HUDEP-2 (cell line): Measurements from ENCODE around the gene ID4.

ENCODE experiments used
- DNase-seq, 76 experiments: peaks; one replicate each; lab custom pipeline; 2025; ENCODE audit not compliant: unreplicated experiment in 76 of 76; lab: John Stamatoyannopoulos, UW

The ID4 gene

GRCh38 chr6:19830171-19830570, 7.0 kb upstream of the ID4 start:
- DNase-seq = no peak

- DNase-seq = no peak
Observed at GRCh38 chr6:19831358-19831757, 5.8 kb upstream of the ID4 start.

DNA sequence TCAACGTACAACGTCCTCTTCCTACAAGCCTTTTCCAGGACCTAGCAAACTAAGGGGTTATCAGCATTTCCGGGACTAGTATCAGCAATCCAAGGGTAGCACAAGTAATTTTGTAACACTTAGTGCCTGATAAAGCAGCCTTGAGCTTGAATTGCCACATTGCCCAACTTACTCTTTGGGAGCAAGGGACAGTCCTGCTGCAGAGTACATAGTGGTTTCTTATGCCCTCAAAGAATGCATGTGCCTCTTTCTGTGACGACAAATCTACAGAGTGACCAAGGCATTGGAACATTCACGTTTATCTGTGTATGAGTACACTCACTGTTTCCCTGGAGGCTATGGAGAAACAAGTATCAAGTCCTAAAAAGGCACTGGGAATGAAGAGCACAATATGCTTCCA, 3.2 kb upstream of the ID4 start:
- DNase-seq = no peak

- DNase-seq = no peak
Observed at GRCh38 chr6:19834858-19835257, 2.3 kb upstream of the ID4 start.

DNA sequence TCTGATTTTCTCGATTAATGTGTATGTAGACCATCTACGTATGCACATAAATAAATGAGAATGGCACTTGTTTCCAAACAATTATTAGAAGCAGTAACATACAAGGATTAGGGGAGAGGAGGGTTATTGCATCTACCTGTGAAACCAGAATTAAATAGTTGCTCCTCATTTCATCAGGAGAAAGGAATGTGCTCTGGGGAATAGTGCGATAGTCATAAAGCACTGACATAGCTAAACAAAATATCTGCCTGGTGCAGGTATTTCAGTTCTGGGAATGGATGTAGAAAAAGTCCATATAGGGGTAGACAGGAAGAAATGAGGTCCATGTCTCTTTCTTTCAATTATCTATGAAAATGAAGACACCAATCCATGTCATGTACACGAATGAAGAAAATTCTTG, 1.6 kb upstream of the ID4 start:
- no peak for DNase-seq

DNA sequence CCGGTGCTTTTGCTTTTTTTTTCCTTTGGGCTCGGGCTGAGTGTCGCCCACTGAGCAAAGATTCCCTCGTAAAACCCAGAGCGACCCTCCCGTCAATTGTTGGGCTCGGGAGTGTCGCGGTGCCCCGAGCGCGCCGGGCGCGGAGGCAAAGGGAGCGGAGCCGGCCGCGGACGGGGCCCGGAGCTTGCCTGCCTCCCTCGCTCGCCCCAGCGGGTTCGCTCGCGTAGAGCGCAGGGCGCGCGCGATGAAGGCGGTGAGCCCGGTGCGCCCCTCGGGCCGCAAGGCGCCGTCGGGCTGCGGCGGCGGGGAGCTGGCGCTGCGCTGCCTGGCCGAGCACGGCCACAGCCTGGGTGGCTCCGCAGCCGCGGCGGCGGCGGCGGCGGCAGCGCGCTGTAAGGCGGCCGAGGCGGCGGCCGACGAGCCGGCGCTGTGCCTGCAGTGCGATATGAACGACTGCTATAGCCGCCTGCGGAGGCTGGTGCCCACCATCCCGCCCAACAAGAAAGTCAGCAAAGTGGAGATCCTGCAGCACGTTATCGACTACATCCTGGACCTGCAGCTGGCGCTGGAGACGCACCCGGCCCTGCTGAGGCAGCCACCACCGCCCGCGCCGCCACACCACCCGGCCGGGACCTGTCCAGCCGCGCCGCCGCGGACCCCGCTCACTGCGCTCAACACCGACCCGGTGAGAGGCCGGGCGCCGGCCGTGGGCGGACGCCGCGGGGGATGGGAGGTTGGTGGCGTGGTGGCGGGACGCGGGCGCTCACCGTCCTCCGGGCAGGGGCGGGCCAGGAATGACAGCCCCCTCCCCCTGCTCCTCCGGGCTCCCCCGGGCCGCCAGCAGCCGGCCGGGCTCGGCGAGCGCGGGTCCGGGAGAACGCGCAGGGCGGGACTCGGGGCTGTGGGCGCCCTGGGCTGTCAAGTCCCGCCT, 606 bp downstream of the ID4 start:
- peak in 5 of 76 experiments; percentile 3 to 32 (median 11) for DNase-seq

DNA sequence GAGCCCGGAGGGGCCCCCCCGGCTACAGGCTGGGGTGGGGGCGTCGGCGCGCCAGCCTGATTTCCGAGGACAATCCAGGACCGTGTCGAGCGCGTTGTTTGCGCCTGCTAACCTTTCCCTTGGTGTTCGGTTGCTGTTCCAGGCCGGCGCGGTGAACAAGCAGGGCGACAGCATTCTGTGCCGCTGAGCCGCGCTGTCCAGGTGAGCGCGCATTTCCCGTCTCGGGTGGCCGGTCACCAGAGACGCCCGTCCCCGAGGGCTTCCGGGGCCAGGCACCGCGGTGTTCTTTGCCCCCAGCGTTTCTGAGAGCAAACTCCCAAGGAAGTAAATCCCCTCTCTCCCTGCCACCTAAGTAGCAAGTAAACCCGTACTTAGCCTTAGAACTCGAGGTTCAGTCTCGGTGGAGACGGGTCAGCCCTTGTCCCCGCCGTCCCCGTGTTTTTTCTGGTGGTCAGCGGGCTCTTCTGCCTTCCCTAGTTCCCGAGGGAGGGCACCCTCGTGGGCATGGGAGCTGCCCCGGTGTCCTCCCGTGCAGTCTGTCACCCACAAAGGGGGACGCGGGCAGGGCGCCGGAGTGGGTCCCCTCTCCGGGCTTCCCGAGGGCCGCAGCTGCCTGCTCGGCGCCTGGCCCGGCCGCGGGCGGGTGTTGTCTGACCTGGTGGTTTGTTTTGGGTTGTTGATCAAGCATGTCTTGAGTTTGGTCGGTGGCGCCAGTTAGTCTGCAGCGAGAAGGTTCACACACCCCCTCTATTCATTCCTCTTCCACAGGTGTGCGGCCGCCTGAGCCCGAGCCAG, 1.5 kb downstream of the ID4 start:
- peak in 4 of 76 experiments; percentile 12 to 32 (median 26) for DNase-seq

DNA sequence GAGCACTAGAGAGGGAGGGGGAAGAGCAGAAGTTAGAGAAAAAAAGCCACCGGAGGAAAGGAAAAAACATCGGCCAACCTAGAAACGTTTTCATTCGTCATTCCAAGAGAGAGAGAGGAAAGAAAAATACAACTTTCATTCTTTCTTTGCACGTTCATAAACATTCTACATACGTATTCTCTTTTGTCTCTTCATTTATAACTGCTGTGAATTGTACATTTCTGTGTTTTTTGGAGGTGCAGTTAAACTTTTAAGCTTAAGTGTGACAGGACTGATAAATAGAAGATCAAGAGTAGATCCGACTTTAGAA, 2.0 kb downstream of the ID4 start:
- DNase-seq = no peak

- DNase-seq = no peak
Observed at GRCh38 chr6:19839788-19840187, 2.6 kb downstream of the ID4 start.

- no peak for DNase-seq
Observed at GRCh38 chr6:19841181-19841580, 4.0 kb downstream of the ID4 start.

- no peak for DNase-seq
Observed at GRCh38 chr6:19842030-19842615, 5.0 kb downstream of the ID4 start.

- DNase-seq = no peak
Observed at GRCh38 chr6:19844689-19845088, 7.5 kb downstream of the ID4 start.

- DNase-seq = no peak
Observed at GRCh38 chr6:19845266-19846041, 8.3 kb downstream of the ID4 start.

DNA sequence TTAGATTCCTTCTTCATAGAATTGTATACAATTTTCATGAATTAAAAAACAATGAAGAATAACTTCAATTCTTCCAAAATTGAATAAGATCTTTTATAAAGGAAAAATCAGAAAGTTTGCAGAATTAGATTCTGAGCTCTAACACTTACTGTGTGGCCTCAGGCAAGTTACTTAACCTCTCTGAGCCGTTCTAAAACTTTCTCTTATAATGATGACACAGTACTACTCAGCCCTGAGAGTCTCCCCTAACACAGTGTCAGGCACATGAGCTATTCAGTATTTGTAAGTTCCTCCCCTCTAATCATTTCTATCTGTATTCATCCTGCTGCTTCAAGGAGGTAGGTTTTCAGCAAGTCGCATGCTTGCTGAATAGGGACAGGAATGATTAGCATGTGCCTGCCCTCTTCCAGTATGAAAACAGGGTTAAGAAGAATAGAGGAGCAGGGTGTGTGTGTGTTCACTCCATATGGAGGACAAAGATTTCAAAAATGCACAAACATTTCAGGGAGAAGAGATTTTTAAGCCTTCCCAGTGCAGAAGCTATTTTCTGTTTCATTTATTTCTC, 11.4 kb downstream of the ID4 start:
- DNase-seq = no peak

GRCh38 chr6:19849196-19849595, 12.0 kb downstream of the ID4 start:
- DNase-seq = no peak

DNA sequence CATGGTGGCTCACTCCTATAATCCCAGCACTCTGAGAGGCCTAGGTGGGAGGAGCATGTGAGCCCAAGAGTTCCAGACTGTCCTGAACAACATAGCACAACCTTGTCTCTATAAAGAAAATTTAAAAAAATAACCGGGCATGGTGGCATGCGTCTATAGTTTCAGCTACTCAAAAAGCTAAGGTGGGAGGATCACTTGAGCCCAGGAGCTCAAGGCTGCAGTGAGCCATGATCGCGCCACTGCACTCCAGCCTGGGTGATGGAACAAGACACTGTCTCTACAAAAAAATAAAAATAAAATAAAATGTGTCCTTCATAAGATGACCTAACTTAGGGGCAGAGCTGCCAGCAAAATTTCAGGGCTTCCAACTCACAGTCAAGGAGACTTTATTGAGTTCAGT, 12.6 kb downstream of the ID4 start:
- no peak for DNase-seq

- peak in 16 of 76 experiments; percentile 5 to 61 (median 31) for DNase-seq
Observed at GRCh38 chr6:19851241-19852089, 14.3 kb downstream of the ID4 start.

GRCh38 chr6:19852090-19852457, 14.9 kb downstream of the ID4 start:
- no peak for DNase-seq

DNA sequence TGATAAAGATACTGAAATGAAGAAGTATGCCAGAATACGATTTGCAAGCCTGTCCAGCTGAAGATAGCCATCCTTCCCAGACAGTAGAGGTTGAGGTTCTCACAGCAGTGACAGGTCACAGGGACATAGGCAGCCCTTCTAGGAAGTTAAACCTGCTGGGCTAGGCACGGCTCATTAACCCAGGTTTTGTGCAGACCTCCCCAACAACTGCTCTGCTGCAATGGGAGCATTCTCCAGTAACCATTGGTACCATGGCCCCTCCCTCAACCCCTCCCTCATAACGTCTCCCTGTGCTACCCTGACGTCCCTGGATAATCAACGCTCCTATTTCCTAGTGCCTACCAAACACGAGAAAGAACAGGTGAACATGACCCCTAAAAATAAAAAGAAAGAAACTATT, 15.8 kb downstream of the ID4 start:
- DNase-seq = no peak
